Spinal cord (tissue), 10 donors: ENCODE data around the gene UQCR11. TPM values are rescaled to one million over a fixed set of nuclear protein-coding genes. Genes with fewer than 3 reads are reported as not detected.

Source experiments
- DNase-seq, 6 donors: peaks; one replicate each; pipeline versions ENCODE4 v3.0.0 to v3.0.0-alpha.2; 2013 to 2015; ENCODE audit warnings: low spot score in 6 of 6, low read depth in 4 of 6
- H3K27ac ChIP-seq: one replicate; pipeline ENCODE4 v1.5.1; 2013; ENCODE audit warnings: low read depth, low read length, control low read depth
- H3K27me3 ChIP-seq: one replicate; pipeline ENCODE4 v1.6.1; 2013; ENCODE audit warnings: low read length; ENCODE audit not compliant: control insufficient read depth, insufficient read depth
- H3K36me3 ChIP-seq: one replicate; pipeline ENCODE4 v1.6.1; 2013; ENCODE audit warnings: low read length; ENCODE audit not compliant: control insufficient read depth, insufficient read depth
- H3K4me1 ChIP-seq: one replicate; pipeline ENCODE4 v1.6.1; 2013; ENCODE audit warnings: low read length; ENCODE audit not compliant: control insufficient read depth, insufficient read depth
- H3K4me3 ChIP-seq: one replicate; pipeline ENCODE4 v1.5.1; 2013; ENCODE audit warnings: low read depth, low read length, control low read depth
- H3K9me3 ChIP-seq: one replicate; pipeline ENCODE4 v1.6.1; 2013; ENCODE audit warnings: low read length; ENCODE audit not compliant: control insufficient read depth, insufficient read depth
- WGBS: methylation state at CpG from one replicate; pipeline ENCODE4 v1.1.5; 2013; ENCODE audit warnings: missing lambda C conversion rate; ENCODE audit not compliant: insufficient coverage; 5-methylcytosine and 5-hydroxymethylcytosine counted together
- polyA plus RNA-seq, 2 donors: library from polyadenylated mRNA; unstranded; fragments of 120-200 nt; gene quantifications; one replicate each; pipeline ENCODE4 v1.2.1, GENCODE V29; 2013; ENCODE audit not compliant: insufficient read length in 2 of 2
- total RNA-seq, 2 donors: library from RNA; depleted of rRNA in 1 of 2; stranded (reverse); fragments of 120-200 nt in 1 of 2; fragments of >200 nt in 1 of 2; gene quantifications; one replicate each; pipeline versions ENCODE4 v1.2.3 to v1.2.4, GENCODE V29; 2013 to 2014
- donor health status: healthy.

UQCR11 gene
- total and polyA plus RNA-seq, 4 donors: 60.4 to 203 (median 184) TPM

DNA sequence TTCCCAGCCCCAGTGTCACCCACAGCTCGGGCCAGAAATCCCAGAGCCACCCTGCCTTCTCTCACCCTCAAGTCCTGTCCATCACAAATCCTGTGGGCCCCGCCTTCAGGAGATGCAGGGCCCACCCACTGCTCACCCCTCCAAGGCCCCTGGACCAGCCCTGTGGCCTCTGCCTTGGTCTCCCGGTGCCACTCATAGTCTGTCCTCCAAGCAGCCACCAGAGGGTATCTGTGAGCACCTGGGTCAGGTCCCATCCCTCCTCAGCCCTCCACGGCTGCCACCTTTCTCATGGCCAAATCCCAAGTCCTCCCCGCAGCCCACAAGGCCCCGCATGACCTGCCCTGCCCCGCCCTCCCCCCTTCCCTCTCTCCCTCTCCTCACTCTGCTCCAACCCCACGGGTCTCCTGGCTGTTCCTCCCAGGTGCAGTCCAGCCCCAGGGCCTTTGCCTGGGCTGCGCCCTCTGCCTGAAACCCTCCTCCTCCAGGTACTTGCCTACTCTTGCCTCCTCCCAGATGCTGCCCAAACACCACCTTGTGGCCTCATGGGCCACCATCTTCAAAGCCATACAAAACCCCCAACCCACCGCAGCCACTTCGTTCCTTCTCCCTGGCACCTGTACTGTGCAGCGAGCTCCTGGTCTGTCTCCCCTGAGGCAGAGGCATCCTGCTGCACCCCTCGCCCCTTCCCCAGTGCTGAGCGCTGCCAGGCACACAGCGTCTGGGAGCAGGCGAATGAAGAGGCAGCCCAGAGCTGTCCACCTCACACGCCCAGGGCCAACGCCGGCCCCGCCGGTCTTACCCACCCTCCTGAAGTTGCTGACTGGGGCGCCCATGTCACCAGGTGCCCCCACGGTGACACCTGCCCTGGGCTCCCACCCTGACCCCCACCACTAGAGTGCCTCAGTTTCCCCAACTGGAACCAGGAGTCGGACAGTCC lies 13.2 kb upstream of the UQCR11 start:
- Histone ChIP-seq H3K4me3 (no peak overlapping the region), H3K27ac (no peak overlapping the region), H3K27me3 (no peaks in the 10 kb centered on the region), H3K4me1 (no peaks in the 10 kb centered on the region), H3K36me3 (peaks cover 93% of the 10 kb centered on the region), H3K9me3 (no peaks in the 10 kb centered on the region)
- 84% methylated on average over 23 of the region's 24 CpGs for WGBS
- no peak for DNase-seq

DNA sequence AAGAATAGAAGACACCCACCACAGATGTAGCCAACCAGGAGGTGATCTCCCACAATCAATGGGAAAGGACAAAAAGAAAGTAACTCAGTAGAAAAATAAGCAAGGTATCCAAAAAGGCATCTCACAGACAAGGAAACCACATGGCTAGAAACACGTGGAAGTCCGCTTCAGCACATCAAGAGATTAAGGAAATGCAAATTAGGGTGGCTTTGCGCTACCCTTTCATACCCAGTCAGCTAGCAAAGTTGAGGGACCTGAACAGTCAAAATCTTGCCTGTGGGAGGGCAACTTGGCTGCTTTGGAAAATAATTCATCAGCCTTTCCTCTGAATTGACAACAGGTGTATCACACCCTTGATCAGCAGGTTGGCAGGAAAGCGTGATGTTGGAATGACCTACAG lies 11.6 kb upstream of the UQCR11 start:
- no peaks in the 10 kb centered on the region for H3K9me3 ChIP-seq
- peaks cover 93% of the 10 kb centered on the region for H3K36me3 ChIP-seq
- H3K27me3 ChIP-seq: no peaks in the 10 kb centered on the region
- no peak for DNase-seq
- no peak overlapping the region for H3K27ac ChIP-seq
- 100% methylated on average over 1 of the region's 4 CpGs for WGBS
- H3K4me3 ChIP-seq: no peak overlapping the region
- no peaks in the 10 kb centered on the region for H3K4me1 ChIP-seq

DNA sequence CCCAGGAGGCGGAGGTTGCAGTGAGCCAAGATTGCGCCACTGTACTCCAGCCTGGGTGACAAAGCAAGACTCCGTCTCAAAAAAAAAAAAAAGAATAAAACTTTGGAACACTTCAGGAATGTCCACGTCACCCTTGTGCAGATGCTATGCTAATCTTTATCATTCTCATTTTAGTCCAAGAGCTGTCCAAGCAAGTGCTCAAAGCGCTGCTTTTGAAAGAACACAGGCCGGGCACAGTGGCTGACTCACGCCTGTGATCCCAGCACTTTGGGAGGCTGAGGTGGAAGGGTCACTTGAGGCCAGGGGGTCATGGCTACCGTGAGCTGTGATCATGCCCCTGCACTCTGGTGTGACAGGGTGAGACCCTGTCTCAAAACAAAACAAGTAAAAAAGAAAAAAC lies 11.1 kb upstream of the UQCR11 start:
- no peak overlapping the region for H3K4me3 ChIP-seq
- WGBS: 93% methylated on average over 5 of the region's 8 CpGs
- H3K9me3 ChIP-seq: no peaks in the 10 kb centered on the region
- peaks cover 93% of the 10 kb centered on the region for H3K36me3 ChIP-seq
- H3K4me1 ChIP-seq: no peaks in the 10 kb centered on the region
- no peak overlapping the region for H3K27ac ChIP-seq
- DNase-seq: no peak
- H3K27me3 ChIP-seq: no peaks in the 10 kb centered on the region

DNA sequence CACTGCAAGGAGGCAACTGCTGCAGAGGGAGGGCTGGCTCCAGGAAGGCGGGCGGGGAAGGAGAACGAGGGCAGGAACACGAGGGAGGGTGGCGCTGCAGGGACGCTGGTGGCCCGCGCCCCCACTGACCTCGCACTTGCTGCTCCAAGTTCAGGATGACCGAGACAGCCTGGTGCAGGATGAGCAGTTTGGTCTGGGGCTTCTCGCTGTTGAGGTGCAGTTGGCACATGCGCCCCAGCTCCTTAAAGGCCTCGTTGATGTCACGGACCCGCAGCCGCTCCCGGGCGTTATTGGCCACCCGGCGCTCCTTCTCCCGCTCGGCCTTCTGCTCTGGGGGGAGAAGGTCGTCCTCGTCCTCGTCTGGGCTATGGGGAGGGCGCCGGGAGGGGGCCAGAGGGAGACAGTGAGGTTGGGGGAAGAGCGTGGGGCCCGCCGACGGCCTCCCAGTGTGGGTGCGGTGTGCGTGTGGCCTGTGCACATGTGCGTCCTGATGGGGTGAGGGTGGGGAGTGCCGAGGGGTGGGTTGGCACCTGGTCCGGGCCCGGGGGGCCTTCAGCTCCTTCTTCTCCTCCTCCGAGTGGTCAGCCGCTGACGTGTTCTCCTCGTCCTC lies 10.0 kb upstream of the UQCR11 start:
- WGBS: 90% methylated on average over 38 of the region's 41 CpGs
- Histone ChIP-seq H3K27ac (no peak overlapping the region), H3K36me3 (peaks cover 91% of the 10 kb centered on the region), H3K27me3 (no peaks in the 10 kb centered on the region), H3K4me3 (no peak overlapping the region), H3K9me3 (no peaks in the 10 kb centered on the region), H3K4me1 (no peaks in the 10 kb centered on the region)
- DNase-seq: no peak

DNA sequence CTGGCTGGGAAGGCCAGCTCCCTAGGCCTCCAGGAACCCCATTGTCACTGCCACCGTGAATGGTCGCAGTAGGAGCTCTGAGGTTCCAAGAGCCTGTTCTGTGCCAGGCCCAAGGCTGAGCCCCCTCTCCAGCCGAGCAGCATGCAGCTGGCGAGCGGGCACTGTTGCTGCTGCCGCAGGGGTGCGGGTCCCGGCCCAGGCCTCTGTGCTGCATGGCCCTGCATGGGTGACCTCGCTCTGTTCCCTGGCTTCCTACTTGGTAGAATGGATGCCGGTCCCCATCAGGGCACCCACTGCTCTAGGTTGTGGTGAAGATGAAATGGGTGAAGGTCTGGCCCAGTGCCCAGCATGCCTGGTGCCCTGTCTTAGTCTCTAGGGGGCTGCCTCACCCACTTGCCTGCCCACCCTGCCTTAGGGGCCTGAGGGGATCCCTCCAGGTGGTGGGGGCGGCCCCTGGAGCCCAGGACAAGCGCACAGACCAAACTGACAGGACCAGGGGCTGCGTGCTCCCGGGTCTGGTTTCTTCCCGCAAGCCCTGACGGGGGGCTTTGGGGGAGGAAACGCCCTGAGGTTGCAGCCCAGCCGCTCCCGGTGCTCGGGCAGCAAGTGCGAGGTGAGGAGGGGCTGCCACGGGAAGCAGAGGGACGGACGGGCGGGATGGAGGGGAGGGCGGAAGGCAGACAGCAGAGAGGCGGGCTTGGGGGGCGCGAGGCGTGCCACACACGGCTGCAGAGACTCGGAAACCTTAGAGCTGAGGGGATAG lies 8.7 kb upstream of the UQCR11 start:
- Histone ChIP-seq H3K27ac (no peak overlapping the region), H3K4me3 (no peak overlapping the region), H3K36me3 (peaks cover 90% of the 10 kb centered on the region), H3K4me1 (no peaks in the 10 kb centered on the region), H3K27me3 (no peaks in the 10 kb centered on the region), H3K9me3 (no peaks in the 10 kb centered on the region)
- WGBS: 93% methylated on average over 30 of the region's 32 CpGs
- DNase-seq: no peak

DNA sequence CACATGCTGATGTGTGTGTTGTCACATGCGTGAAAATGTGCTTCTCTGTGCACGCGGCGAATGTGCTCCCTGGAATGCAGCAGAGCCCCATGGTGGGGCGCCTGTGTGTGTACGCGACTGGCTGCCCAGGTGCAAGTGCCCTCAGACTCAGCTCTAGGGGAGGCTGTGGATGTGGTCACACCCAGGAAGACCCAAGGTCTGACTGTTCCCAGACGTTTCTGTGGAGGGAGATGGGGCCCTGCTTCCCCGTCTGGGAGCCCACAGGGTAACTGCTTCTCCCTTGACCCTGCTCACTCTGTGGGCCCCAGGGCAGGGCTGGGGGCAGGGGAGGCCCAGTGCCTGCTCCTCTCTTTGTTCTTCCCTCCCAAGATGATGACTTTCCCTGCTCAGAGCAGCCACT lies 7.9 kb upstream of the UQCR11 start:
- no peaks in the 10 kb centered on the region for H3K9me3 ChIP-seq
- WGBS: 81% methylated on average over 9 of the region's 9 CpGs
- H3K4me3 ChIP-seq: no peak overlapping the region
- no peak overlapping the region for H3K27ac ChIP-seq
- H3K4me1 ChIP-seq: no peaks in the 10 kb centered on the region
- H3K36me3 ChIP-seq: peaks cover 90% of the 10 kb centered on the region
- no peak for DNase-seq
- H3K27me3 ChIP-seq: no peaks in the 10 kb centered on the region

DNA sequence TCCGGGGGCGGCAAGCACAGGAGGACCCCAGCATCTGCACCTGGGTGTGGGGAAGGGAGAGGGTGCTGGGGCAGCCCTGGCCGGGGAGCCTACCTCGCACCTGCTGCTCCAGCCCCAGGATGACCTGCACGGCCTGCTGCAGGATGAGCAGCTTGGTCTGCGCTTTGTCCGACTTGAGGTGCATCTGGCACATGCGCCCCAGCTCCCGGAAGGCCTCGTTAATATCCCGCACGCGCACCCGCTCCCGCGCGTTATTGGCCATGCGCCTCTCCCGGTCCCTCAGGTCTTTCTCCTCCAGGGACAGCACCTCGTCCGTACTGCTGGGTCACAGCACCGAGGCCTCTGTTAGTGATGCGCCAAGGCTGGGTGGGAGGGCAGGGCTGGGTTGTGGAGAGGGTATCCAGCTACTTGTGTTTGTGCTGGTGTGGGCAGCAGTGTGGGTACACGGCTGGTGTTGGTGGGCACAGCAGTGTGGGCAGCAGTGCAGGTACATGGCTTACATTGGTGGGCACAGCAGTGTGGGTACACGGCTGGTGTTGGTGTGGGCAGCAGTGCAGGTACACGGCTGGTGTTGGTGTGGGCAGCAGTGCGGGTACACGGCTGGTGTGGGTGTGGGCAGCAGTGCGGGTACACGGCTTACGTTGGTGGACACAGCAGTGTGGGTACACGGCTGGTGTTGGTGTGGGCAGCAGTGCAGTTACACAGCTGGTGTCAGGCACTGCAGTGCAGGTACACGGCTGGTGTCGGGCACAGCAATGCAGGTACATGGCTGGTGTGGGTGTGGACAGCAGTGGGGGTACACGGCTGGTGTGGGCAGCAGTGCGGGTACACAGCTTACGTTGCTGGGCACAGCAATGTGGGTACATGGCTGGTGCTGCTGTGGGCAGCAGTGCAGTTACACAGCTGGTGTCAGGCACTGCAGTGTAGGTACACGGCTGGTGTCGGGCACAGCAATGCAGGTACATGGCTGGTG lies 7.1 kb upstream of the UQCR11 start:
- Histone ChIP-seq H3K4me1 (no peaks in the 10 kb centered on the region), H3K9me3 (no peaks in the 10 kb centered on the region), H3K4me3 (no peak overlapping the region), H3K27ac (no peak overlapping the region), H3K36me3 (peaks cover 83% of the 10 kb centered on the region), H3K27me3 (no peaks in the 10 kb centered on the region)
- DNase-seq: peak in 1 of 6 donors; percentile 11
- 94% methylated on average over 36 of the region's 39 CpGs for WGBS

DNA sequence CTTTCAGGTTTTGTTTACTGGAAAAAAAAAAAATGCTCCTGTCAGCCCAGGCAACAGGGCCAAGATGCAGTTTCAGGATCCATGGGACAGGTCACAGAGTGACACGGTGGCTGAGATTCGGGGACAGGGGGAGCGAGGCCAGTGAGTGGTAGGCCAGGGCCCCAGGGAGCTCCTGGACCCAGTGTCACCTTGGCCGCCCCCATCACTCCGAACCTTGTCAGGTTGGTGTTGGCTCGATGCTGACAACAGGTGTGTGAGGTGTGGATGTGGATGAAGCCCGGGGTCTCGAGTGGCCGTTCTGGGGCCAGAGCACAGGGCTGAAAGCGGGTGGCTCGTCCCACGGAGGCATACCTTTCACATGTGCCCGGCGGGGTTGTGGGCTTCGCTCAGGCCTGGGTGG lies 6.1 kb upstream of the UQCR11 start:
- Histone ChIP-seq H3K27me3 (no peaks in the 10 kb centered on the region), H3K4me3 (no peak overlapping the region), H3K36me3 (peaks cover 74% of the 10 kb centered on the region), H3K27ac (no peak overlapping the region), H3K4me1 (peaks cover 4% of the 10 kb centered on the region), H3K9me3 (no peaks in the 10 kb centered on the region)
- no peak for DNase-seq
- 94% methylated on average over 14 of the region's 15 CpGs for WGBS

DNA sequence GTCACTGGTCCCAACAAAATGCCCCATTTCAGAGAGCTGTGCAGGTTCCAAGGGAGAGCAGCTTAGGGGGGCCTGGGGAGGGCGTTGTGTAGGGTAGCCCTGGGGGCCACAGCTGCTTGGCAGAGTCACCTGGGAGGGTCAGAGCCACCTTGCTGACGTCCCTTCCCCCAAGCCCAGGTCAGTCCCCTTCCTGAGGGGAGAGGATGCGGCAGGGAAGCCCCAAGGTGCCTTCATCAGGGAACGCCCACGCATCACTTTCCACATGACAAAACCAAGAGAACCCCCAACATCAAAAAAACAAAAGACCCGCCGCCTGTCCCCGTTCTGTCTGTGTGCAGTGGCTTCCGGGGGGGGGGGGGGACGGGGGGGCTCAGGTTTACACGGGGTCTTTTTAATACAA lies 5.3 kb upstream of the UQCR11 start:
- no peak overlapping the region for H3K4me3 ChIP-seq
- no peaks in the 10 kb centered on the region for H3K9me3 ChIP-seq
- H3K36me3 ChIP-seq: peaks cover 71% of the 10 kb centered on the region
- peaks cover 12% of the 10 kb centered on the region for H3K4me1 ChIP-seq
- no peaks in the 10 kb centered on the region for H3K27me3 ChIP-seq
- 69% methylated on average over 3 of the region's 11 CpGs for WGBS
- H3K27ac ChIP-seq: no peak overlapping the region
- DNase-seq: no peak
